Measurements from ENCODE around the gene FHOD3. TPM values are rescaled to one million over a fixed set of nuclear protein-coding genes. Genes with fewer than 3 reads are reported as not detected.

FHOD3 gene
- total RNA-seq, 4 donors from 2014 or later: 24.1 to 51.4 (median 33.8) TPM

GRCh38 chr18:36287653-36288052, 9.9 kb upstream of the FHOD3 start:
- Histone ChIP-seq H3K9me3 (no peaks in the 10 kb centered on the region), H3K27ac (replicated peaks in 1 of 4) (no peak overlapping the region), H3K4me1 (no peaks in the 10 kb centered on the region), H3K27me3 (peaks cover 0 to 4% (median 0%) of the 10 kb centered on the region in 4 donors), H3K36me3 (no peaks in the 10 kb centered on the region), H3K4me3 (no peak overlapping the region)
- 100% methylated on average over 2 of the region's 2 CpGs for WGBS
- TF ChIP-seq POLR2AphosphoS5 (IDR thresholded peaks at IDR 0.05) (no peak), EP300 (IDR thresholded peaks at IDR 0.05) (no peak), CTCF (IDR thresholded peaks at IDR 0.05) (no peak), POLR2A (IDR thresholded peaks at IDR 0.05; ENCODE audit: low read depth) (no peak)
- DNase-seq (ENCODE audit: extremely low spot score): peak; percentile 80
- intact Hi-C loops (cut with DNase I): no loop called here

- intact Hi-C loops (cut with DNase I): no loop called here
These were observed 8.8 kb upstream of the FHOD3 start for GRCh38 chr18:36288689-36289088.

GRCh38 chr18:36294031-36294430, 3.5 kb upstream of the FHOD3 start:
- Histone ChIP-seq H3K4me3 (no peak overlapping the region), H3K36me3 (no peaks in the 10 kb centered on the region), H3K27me3 (peaks cover 0 to 10% (median 5%) of the 10 kb centered on the region in 4 donors), H3K4me1 (peaks cover 13 to 33% (median 27%) of the 10 kb centered on the region in 4 donors), H3K27ac (replicated peaks in 1 of 4) (no peak overlapping the region), H3K9me3 (no peaks in the 10 kb centered on the region)
- peak; percentile 80 for DNase-seq (ENCODE audit: extremely low spot score)
- 85% methylated on average over 1 of the region's 1 CpG for WGBS
- intact Hi-C loops (cut with DNase I): loop anchor here (10.0 kb wide), 1 partner anchor 121 kb away; no protein-coding TSS in a partner anchor
- no peak for TF ChIP-seq POLR2AphosphoS5 (IDR thresholded peaks at IDR 0.05)
- no peak for TF ChIP-seq EP300 (IDR thresholded peaks at IDR 0.05)
- TF ChIP-seq CTCF (IDR thresholded peaks at IDR 0.05): no peak
- no peak for TF ChIP-seq POLR2A (IDR thresholded peaks at IDR 0.05; ENCODE audit: low read depth)

More at GRCh38 chr18:36288689-36289088, 8.8 kb upstream of the FHOD3 start:
- H3K36me3 ChIP-seq: no peaks in the 10 kb centered on the region
- H3K27ac ChIP-seq (replicated peaks in 1 of 4): no peak overlapping the region
- H3K9me3 ChIP-seq: no peaks in the 10 kb centered on the region
- TF ChIP-seq CTCF (IDR thresholded peaks at IDR 0.05) (no peak), EP300 (IDR thresholded peaks at IDR 0.05) (no peak), POLR2AphosphoS5 (IDR thresholded peaks at IDR 0.05) (no peak)
- H3K4me3 ChIP-seq: no peak overlapping the region
- DNase-seq (ENCODE audit: extremely low spot score): no peak
- H3K27me3 ChIP-seq: no peaks in the 10 kb centered on the region
- H3K4me1 ChIP-seq: no peaks in the 10 kb centered on the region

- DNase-seq (ENCODE audit: extremely low spot score): peak; percentile 79
- TF ChIP-seq POLR2AphosphoS5 (IDR thresholded peaks at IDR 0.05) (no peak), EP300 (IDR thresholded peaks at IDR 0.05) (no peak), POLR2A (IDR thresholded peaks at IDR 0.05; ENCODE audit: low read depth) (no peak), CTCF (IDR thresholded peaks at IDR 0.05) (no peak)
- Histone ChIP-seq H3K4me3 (no peak overlapping the region), H3K9me3 (no peaks in the 10 kb centered on the region), H3K27me3 (peaks cover 0 to 10% (median 5%) of the 10 kb centered on the region in 4 donors), H3K4me1 (peaks cover 13 to 37% (median 27%) of the 10 kb centered on the region in 4 donors), H3K27ac (replicated peaks in 1 of 4) (no peak overlapping the region), H3K36me3 (no peaks in the 10 kb centered on the region)
- WGBS: 100% methylated on average over 1 of the region's 1 CpG
- intact Hi-C loops (cut with DNase I): loop anchor here (5.0 to 10.0 kb wide), 3 partner anchors 120 to 462 kb away; no protein-coding TSS in a partner anchor
These were observed 2.3 kb upstream of the FHOD3 start for GRCh38 chr18:36295214-36295613.

- Histone ChIP-seq H3K4me1 (peaks cover 13 to 37% (median 27%) of the 10 kb centered on the region in 4 donors), H3K27me3 (peaks cover 0 to 10% (median 5%) of the 10 kb centered on the region in 4 donors), H3K9me3 (no peaks in the 10 kb centered on the region), H3K36me3 (no peaks in the 10 kb centered on the region), H3K4me3 (peak overlapping the region; percentile 70 to 84 (median 80)), H3K27ac (replicated peaks in 1 of 4) (peak overlapping the region; percentile 78 to 87 (median 82))
- TF ChIP-seq POLR2AphosphoS5 (IDR thresholded peaks at IDR 0.05) (peak in 1 of 2 donors; percentile 9), POLR2A (IDR thresholded peaks at IDR 0.05; ENCODE audit: low read depth) (no peak), CTCF (IDR thresholded peaks at IDR 0.05) (no peak)
- DNase-seq (ENCODE audit: extremely low spot score): peak; percentile 60
- 31% methylated on average over 15 of the region's 21 CpGs for WGBS
- intact Hi-C loops (cut with DNase I): loop anchor here (5.0 to 10.0 kb wide), 3 partner anchors 119 to 461 kb away; no protein-coding TSS in a partner anchor
These were observed 1.6 kb upstream of the FHOD3 start for GRCh38 chr18:36295880-36296301.

Measured in esophagus muscularis mucosa (tissue), 4 donors.